Colonic mucosa (tissue), 4 donors: ENCODE measurements around the gene GPR63. TPM values are rescaled to one million over a fixed set of nuclear protein-coding genes. Genes with fewer than 3 reads are reported as not detected.

Experiments used
- DNase-seq: peaks from one replicate; pipeline ENCODE4 v3.0.0-alpha.2; 2020
- H3K27ac ChIP-seq: fragments of 200-600 bp; one replicate; pipeline ENCODE4 v1.8.0; 2021
- H3K27me3 ChIP-seq: fragments of 200-600 bp; one replicate; pipeline ENCODE4 v1.8.0; 2021
- H3K36me3 ChIP-seq: fragments of 200-600 bp; one replicate; pipeline ENCODE4 v1.8.0; 2021
- H3K4me1 ChIP-seq: fragments of 200-600 bp; one replicate; pipeline ENCODE4 v1.8.0; 2021; ENCODE audit warnings: mild to moderate bottlenecking
- H3K4me3 ChIP-seq: fragments of 200-600 bp; one replicate; pipeline ENCODE4 v1.8.0; 2021
- H3K9ac ChIP-seq, 2 donors: one replicate each; pipeline ENCODE4 v1.7.0; 2013; ENCODE audit warnings: control low read depth in 2 of 2, low read depth in 2 of 2, low read length in 2 of 2
- H3K9me3 ChIP-seq: fragments of 200-600 bp; one replicate; pipeline ENCODE4 v1.8.0; 2021
- CTCF ChIP-seq: fragments of 200-600 bp; IDR thresholded peaks from one replicate; pipeline ENCODE4 v1.8.0; 2022; ENCODE audit warnings: antibody characterized with exemption, mild to moderate bottlenecking
- intact Hi-C: fragments of 100-400 bp; cut with DNase I; formaldehyde crosslinking; loops from one replicate; pipeline ENCODE4 v1.14.1; 2022
- total RNA-seq, 2 donors: library from RNA; stranded (reverse); fragmentation: NEBNext Ultra II Directional in 1 of 2; extraction: Animal tissue kit (Norgen Biotek cat#: 25700) in 1 of 2; gene quantifications; one replicate each; pipeline ENCODE4 v1.2.1, GENCODE V29; 2021
- donor health status: healthy.
- donor health status: DM: no; HTN: no; CAD: no.
- donor health status: DM: no; HTN: no; CAD: no.

GPR63 gene
- total RNA-seq, 2 donors from 2014 or later = 0.96 to 1.9 TPM

- H3K9me3 ChIP-seq = no peaks in the 10 kb centered on the region
- intact Hi-C loops = no loop called here
- H3K36me3 ChIP-seq = no peaks in the 10 kb centered on the region
- H3K9ac ChIP-seq = no peak overlapping the region
- TF ChIP-seq CTCF = no peak
- no peaks in the 10 kb centered on the region for H3K27me3 ChIP-seq
- H3K4me1 ChIP-seq = no peaks in the 10 kb centered on the region
- no peak for DNase-seq
- H3K27ac ChIP-seq = no peak overlapping the region
- H3K4me3 ChIP-seq = no peak overlapping the region
Observed at GRCh38 chr6:96762599-96762998, 74.7 kb downstream of the GPR63 start.

DNA sequence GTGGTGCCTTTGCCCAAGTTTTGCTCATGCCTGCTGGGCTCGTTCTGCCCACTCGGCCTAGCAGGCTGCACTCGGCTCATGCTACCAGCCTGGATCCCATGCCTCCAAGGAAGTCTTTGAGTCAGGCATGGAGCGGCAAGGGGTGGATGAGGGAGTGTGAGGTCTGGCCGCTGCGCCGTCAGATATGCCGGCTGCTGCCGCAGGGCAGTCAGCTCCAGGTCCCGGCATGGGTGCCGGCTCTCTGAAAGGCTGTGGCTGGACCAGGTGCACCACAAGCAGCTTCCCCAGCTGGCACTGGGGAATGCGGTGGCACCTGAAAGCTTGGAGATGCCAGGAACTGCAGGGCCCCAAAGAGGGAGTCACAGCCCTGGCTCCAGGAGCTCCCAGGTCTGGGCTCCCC is 75.5 kb downstream of the GPR63 start:
- no peaks in the 10 kb centered on the region for H3K4me1 ChIP-seq
- H3K9me3 ChIP-seq = no peaks in the 10 kb centered on the region
- DNase-seq = no peak
- no peak overlapping the region for H3K4me3 ChIP-seq
- intact Hi-C loops = no loop called here
- H3K36me3 ChIP-seq = no peaks in the 10 kb centered on the region
- no peak overlapping the region for H3K27ac ChIP-seq
- no peak overlapping the region for H3K9ac ChIP-seq
- TF ChIP-seq CTCF = no peak
- no peaks in the 10 kb centered on the region for H3K27me3 ChIP-seq

GRCh38 chr6:96760153-96760687 is 77.1 kb downstream of the GPR63 start:
- Histone ChIP-seq H3K9ac (no peak overlapping the region), H3K27ac (no peak overlapping the region), H3K4me1 (no peaks in the 10 kb centered on the region), H3K27me3 (no peaks in the 10 kb centered on the region), H3K4me3 (no peak overlapping the region), H3K9me3 (no peaks in the 10 kb centered on the region), H3K36me3 (no peaks in the 10 kb centered on the region)
- DNase-seq = no peak
- intact Hi-C loops = no loop called here
- no peak for TF ChIP-seq CTCF

DNA sequence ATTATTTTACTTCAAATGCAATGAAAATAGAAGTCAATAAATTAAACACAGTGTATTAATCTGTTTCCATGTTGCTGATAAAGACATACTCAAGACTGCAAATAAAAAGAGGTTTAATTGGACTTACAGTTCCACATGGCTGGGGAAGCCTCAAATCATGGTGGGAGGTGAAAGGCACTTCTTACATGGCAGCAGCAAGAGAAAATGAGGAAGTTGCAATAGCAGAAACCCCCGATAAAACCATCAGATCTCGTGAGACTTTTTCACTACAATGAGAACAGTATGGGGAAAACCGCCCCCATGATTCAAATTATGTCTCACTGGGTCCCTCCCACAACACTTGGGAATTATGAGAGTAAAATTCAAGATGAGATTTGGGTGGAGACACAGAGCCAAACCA is 82.2 kb downstream of the GPR63 start:
- no peaks in the 10 kb centered on the region for H3K27me3 ChIP-seq
- H3K27ac ChIP-seq = no peak overlapping the region
- no peak for DNase-seq
- no peak for TF ChIP-seq CTCF
- no peaks in the 10 kb centered on the region for H3K36me3 ChIP-seq
- no peak overlapping the region for H3K9ac ChIP-seq
- H3K9me3 ChIP-seq = no peaks in the 10 kb centered on the region
- no peaks in the 10 kb centered on the region for H3K4me1 ChIP-seq
- H3K4me3 ChIP-seq = no peak overlapping the region
- intact Hi-C loops = no loop called here

DNA sequence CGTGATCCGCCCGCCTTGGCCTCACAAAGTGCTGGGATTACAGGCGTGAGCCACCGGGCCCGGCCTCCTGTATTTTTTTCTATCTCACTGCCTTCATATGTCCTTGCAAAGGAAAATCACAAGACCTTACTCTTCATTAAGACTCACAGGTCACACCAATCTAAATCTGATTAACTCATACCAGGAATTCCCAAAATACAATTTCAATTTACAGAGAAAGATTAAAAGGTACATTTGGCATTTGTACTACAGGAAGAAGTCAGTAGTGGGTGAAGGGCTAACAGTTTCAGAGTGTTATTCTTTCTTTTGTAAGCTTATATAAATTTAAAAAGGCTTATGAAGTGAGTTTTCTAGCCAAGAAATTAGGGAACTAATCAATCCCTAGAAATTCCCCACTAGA is 87.4 kb downstream of the GPR63 start:
- no peaks in the 10 kb centered on the region for H3K9me3 ChIP-seq

More for the DNA sequence above, 87.4 kb downstream of the GPR63 start:
- no peak overlapping the region for H3K4me3 ChIP-seq
- DNase-seq = no peak
- TF ChIP-seq CTCF = no peak
- no peak overlapping the region for H3K9ac ChIP-seq
- H3K27ac ChIP-seq = no peak overlapping the region
- intact Hi-C loops = no loop called here
- H3K4me1 ChIP-seq = no peaks in the 10 kb centered on the region
- no peaks in the 10 kb centered on the region for H3K27me3 ChIP-seq
- no peaks in the 10 kb centered on the region for H3K36me3 ChIP-seq

Other genes starting within 250 kb of the GPR63 start
- gene NDUFAF4, start 60.4 kb upstream of the GPR63 start, total RNA-seq = 10 to 100 TPM; 35.3 to 48.2 TPM
- 1 to 10 TPM; 1.2 to 1.7 TPM for gene KLHL32, start 87.3 kb upstream of the GPR63 start, total RNA-seq